Vagina (tissue), 2 donors: Measurements from ENCODE around the gene HTN3. TPM values are rescaled to one million over a fixed set of nuclear protein-coding genes. Genes with fewer than 3 reads are reported as not detected.
"Not testable (repeated sequence)": the region's sequence is repeated elsewhere in the genome, so short reads cannot be mapped to it uniquely, and the experiment has no call there.

ENCODE experiments used
- DNase-seq, 2 donors: peaks; one replicate each; pipeline ENCODE4 v3.0.0-alpha.2; 2017; ENCODE audit errors: extremely low spot score in 2 of 2
- H3K27ac ChIP-seq: fragments of 200-600 bp; sonication (generic); one replicate; pipeline ENCODE4 v1.5.1; 2019
- H3K27me3 ChIP-seq: fragments of 200-600 bp; sonication (generic); one replicate; pipeline ENCODE4 v1.5.1; 2019
- H3K36me3 ChIP-seq, 2 donors: fragments of 200-600 bp; sonication (generic); one replicate each; pipeline ENCODE4 v1.5.1; 2017 to 2019
- H3K4me1 ChIP-seq: fragments of 200-600 bp; sonication (generic); one replicate; pipeline ENCODE4 v1.5.1; 2019
- H3K4me3 ChIP-seq, 2 donors: fragments of 200-600 bp; sonication (generic); 1 replicate in 1 of 2; 2 replicates in 1 of 2; pipeline ENCODE4 v1.5.1; 2016 to 2019
- H3K9me3 ChIP-seq: fragments of 200-600 bp; sonication (generic); one replicate; pipeline ENCODE4 v1.5.1; 2019
- CTCF ChIP-seq, 3 experiments: fragments of 450-650 bp in 2 of 3; fragments of 200-600 bp in 1 of 3; sonication (generic) in 1 of 3; IDR thresholded peaks; one replicate each; pipeline ENCODE4 v1.5.1; 2017 to 2019; ENCODE audit warnings: antibody characterized with exemption in 3 of 3, mild to moderate bottlenecking in 2 of 3, moderate library complexity in 2 of 3
- POLR2A ChIP-seq, 2 donors: fragments of 450-650 bp; IDR thresholded peaks; one replicate each; pipeline ENCODE4 v1.6.1; 2017; ENCODE audit warnings: antibody characterized with exemption in 2 of 2, mild to moderate bottlenecking in 2 of 2, moderate library complexity in 2 of 2
- POLR2AphosphoS5 ChIP-seq, 2 donors: sonication (generic); formaldehyde crosslinking; IDR thresholded peaks; one replicate each; pipeline ENCODE4 v1.9.0; 2017; ENCODE audit warnings: antibody characterized with exemption in 2 of 2, mild to moderate bottlenecking in 2 of 2, low read depth in 1 of 2; ENCODE audit not compliant: insufficient read depth in 1 of 2
- intact Hi-C: fragments of 100-400 bp; cut with DNase I; formaldehyde crosslinking; loops from one replicate; pipeline ENCODE4 v1.15.1; 2023
- total RNA-seq: library from RNA; depleted of rRNA; stranded (reverse); fragments of >200 nt; gene quantifications from one replicate; pipeline ENCODE4 v1.2.3, GENCODE V29; 2016

The HTN3 gene
- total RNA-seq, 1 donor from 2014 or later, result not detected

GRCh38 chr4:70027011-70027410 lies 1.2 kb upstream of the HTN3 start:
- Histone ChIP-seq H3K9me3 (no peaks in the 10 kb centered on the region), H3K4me1 (no peaks in the 10 kb centered on the region), H3K27ac (no peak overlapping the region), H3K4me3 (no peak overlapping the region), H3K36me3 (no peaks in the 10 kb centered on the region), H3K27me3 (no peaks in the 10 kb centered on the region)
- DNase-seq, result no peak
- TF ChIP-seq CTCF (IDR thresholded peaks at IDR 0.05), result no peak
- TF ChIP-seq POLR2A (IDR thresholded peaks at IDR 0.05), result no peak
- no peak for TF ChIP-seq POLR2AphosphoS5 (IDR thresholded peaks at IDR 0.05; ENCODE audit: insufficient read depth in 1 of 2, low read depth in 1 of 2)
- intact Hi-C loops, result no loop called here

- H3K9me3 ChIP-seq, H3K4me1 ChIP-seq, DNase-seq, H3K4me3 ChIP-seq, H3K27me3 ChIP-seq, intact Hi-C loops, H3K27ac ChIP-seq, H3K36me3 ChIP-seq: not testable (repeated sequence)
Measured at GRCh38 chr4:70037559-70037958, 9.3 kb downstream of the HTN3 start.

- intact Hi-C loops, H3K36me3 ChIP-seq, H3K4me3 ChIP-seq, H3K4me1 ChIP-seq, H3K27me3 ChIP-seq, DNase-seq, H3K27ac ChIP-seq, H3K9me3 ChIP-seq: not testable (repeated sequence)
Measured at GRCh38 chr4:70039928-70040327, 11.7 kb downstream of the HTN3 start.

GRCh38 chr4:70041652-70042286 lies 13.5 kb downstream of the HTN3 start:
- no peak for TF ChIP-seq POLR2AphosphoS5 (IDR thresholded peaks at IDR 0.05; ENCODE audit: insufficient read depth in 1 of 2, low read depth in 1 of 2)
- no peak for TF ChIP-seq CTCF (IDR thresholded peaks at IDR 0.05)
- TF ChIP-seq POLR2A (IDR thresholded peaks at IDR 0.05), result no peak
- H3K9me3 ChIP-seq, result no peaks in the 10 kb centered on the region
- no peak for DNase-seq
- H3K36me3 ChIP-seq, result no peaks in the 10 kb centered on the region
- intact Hi-C loops, result no loop called here
- no peaks in the 10 kb centered on the region for H3K27me3 ChIP-seq
- H3K4me1 ChIP-seq, result no peaks in the 10 kb centered on the region
- H3K4me3 ChIP-seq, result no peak overlapping the region
- no peak overlapping the region for H3K27ac ChIP-seq

GRCh38 chr4:70050138-70050537 lies 21.9 kb downstream of the HTN3 start, which contains the start of gene HTN1:
Gene HTN1 (plus strand): TSS chr4:70050438. CDS start chr4:70053077, 2,639 bp downstream.
- DNase-seq, intact Hi-C loops, H3K36me3 ChIP-seq, H3K4me1 ChIP-seq, H3K27ac ChIP-seq, H3K27me3 ChIP-seq, H3K9me3 ChIP-seq, H3K4me3 ChIP-seq: not testable (repeated sequence)

GRCh38 chr4:70056534-70056933 lies 28.3 kb downstream of the HTN3 start:
- H3K4me1 ChIP-seq, H3K27ac ChIP-seq, DNase-seq, intact Hi-C loops, H3K36me3 ChIP-seq, H3K4me3 ChIP-seq, H3K27me3 ChIP-seq, H3K9me3 ChIP-seq: not testable (repeated sequence)

- intact Hi-C loops, result no loop called here
- no peaks in the 10 kb centered on the region for H3K36me3 ChIP-seq
- TF ChIP-seq CTCF (IDR thresholded peaks at IDR 0.05) (no peak), POLR2AphosphoS5 (IDR thresholded peaks at IDR 0.05; ENCODE audit: insufficient read depth in 1 of 2, low read depth in 1 of 2) (no peak), POLR2A (IDR thresholded peaks at IDR 0.05) (no peak)
Measured at GRCh38 chr4:70057651-70058050, 29.4 kb downstream of the HTN3 start.

More at GRCh38 chr4:70057651-70058050, 29.4 kb downstream of the HTN3 start:
- Histone ChIP-seq H3K27ac (no peak overlapping the region), H3K4me3 (no peak overlapping the region), H3K4me1 (no peaks in the 10 kb centered on the region), H3K9me3 (no peaks in the 10 kb centered on the region), H3K27me3 (no peaks in the 10 kb centered on the region)
- no peak for DNase-seq
